IMR-90 (cell line): ENCODE data around the gene HOXC12.

Source experiments
- CEBPB ChIP-seq: IDR thresholded peaks from 2 replicates; pipeline ENCODE4 v1.6.1; 2012; ENCODE audit warnings: low read depth, low read length, improper control_type of control experiment
- CHD1 ChIP-seq: IDR thresholded peaks from 2 replicates; pipeline ENCODE4 v1.6.1; 2012; ENCODE audit warnings: low read depth, low read length, improper control_type of control experiment
- FOS ChIP-seq: fragments of 150-350 bp; IDR thresholded peaks from 2 replicates; pipeline ENCODE4 v1.6.1; 2016; ENCODE audit warnings: low read depth, low read length
- MAFK ChIP-seq: IDR thresholded peaks from 2 replicates; pipeline ENCODE4 v1.6.1; 2012; ENCODE audit warnings: low read depth, low read length, improper control_type of control experiment
- MXI1 ChIP-seq: IDR thresholded peaks from 2 replicates; pipeline ENCODE4 v1.6.1; 2012; ENCODE audit warnings: low read depth, mild to moderate bottlenecking, low read length, moderate library complexity, borderline replicate concordance
- POLR2A ChIP-seq: IDR thresholded peaks from 2 replicates; pipeline ENCODE4 v1.6.1; 2012; ENCODE audit warnings: mild to moderate bottlenecking, low read depth, low read length
- RAD21 ChIP-seq: IDR thresholded peaks from 2 replicates; pipeline ENCODE4 v1.6.1; 2012; ENCODE audit warnings: low read length, improper control_type of control experiment
- RCOR1 ChIP-seq: IDR thresholded peaks from 2 replicates; pipeline ENCODE4 v1.6.1; 2012; ENCODE audit warnings: mild to moderate bottlenecking, low read length, improper control_type of control experiment; ENCODE audit not compliant: insufficient replicate concordance
- RFX5 ChIP-seq: IDR thresholded peaks from 2 replicates; pipeline ENCODE4 v1.8.0; 2012; ENCODE audit warnings: low read depth, mild to moderate bottlenecking, low read length, moderate library complexity
- SMC3 ChIP-seq: fragments of 150-350 bp; IDR thresholded peaks from 2 replicates; pipeline ENCODE4 v1.6.1; 2016; ENCODE audit warnings: low read depth, mild to moderate bottlenecking, antibody characterized with exemption, low read length, moderate library complexity
- TF ChIP-seq, protein P1 (sequence below): conservative IDR thresholded peaks from 2 replicates; pipeline ENCODE4 v1.5.1; 2012; ENCODE audit warnings: mild to moderate bottlenecking, low read depth, low read length, improper control_type of control experiment
- TF ChIP-seq, protein P2 (sequence below): fragments of 150-350 bp; IDR thresholded peaks from 2 replicates; pipeline ENCODE4 v1.6.1; 2017; ENCODE audit warnings: mild to moderate bottlenecking, antibody characterized with exemption, low read length, low read depth
- TF ChIP-seq, protein P3 (sequence below): fragments of 150-350 bp; IDR thresholded peaks from 2 replicates; pipeline ENCODE4 v1.6.1; 2016; ENCODE audit warnings: low read depth, mild to moderate bottlenecking, low read length, moderate library complexity, borderline replicate concordance

- TF ChIP-seq, protein P1, sequence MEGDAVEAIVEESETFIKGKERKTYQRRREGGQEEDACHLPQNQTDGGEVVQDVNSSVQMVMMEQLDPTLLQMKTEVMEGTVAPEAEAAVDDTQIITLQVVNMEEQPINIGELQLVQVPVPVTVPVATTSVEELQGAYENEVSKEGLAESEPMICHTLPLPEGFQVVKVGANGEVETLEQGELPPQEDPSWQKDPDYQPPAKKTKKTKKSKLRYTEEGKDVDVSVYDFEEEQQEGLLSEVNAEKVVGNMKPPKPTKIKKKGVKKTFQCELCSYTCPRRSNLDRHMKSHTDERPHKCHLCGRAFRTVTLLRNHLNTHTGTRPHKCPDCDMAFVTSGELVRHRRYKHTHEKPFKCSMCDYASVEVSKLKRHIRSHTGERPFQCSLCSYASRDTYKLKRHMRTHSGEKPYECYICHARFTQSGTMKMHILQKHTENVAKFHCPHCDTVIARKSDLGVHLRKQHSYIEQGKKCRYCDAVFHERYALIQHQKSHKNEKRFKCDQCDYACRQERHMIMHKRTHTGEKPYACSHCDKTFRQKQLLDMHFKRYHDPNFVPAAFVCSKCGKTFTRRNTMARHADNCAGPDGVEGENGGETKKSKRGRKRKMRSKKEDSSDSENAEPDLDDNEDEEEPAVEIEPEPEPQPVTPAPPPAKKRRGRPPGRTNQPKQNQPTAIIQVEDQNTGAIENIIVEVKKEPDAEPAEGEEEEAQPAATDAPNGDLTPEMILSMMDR, result no peak
- TF ChIP-seq POLR2A (no peak), RFX5 (no peak), RAD21 (no peak), RCOR1 (no peak), MXI1 (no peak), SMC3 (no peak), CEBPB (no peak), CHD1 (no peak), MAFK (no peak), FOS (no peak)
- TF ChIP-seq, protein P2, sequence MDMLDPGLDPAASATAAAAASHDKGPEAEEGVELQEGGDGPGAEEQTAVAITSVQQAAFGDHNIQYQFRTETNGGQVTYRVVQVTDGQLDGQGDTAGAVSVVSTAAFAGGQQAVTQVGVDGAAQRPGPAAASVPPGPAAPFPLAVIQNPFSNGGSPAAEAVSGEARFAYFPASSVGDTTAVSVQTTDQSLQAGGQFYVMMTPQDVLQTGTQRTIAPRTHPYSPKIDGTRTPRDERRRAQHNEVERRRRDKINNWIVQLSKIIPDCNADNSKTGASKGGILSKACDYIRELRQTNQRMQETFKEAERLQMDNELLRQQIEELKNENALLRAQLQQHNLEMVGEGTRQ, result no peak
- TF ChIP-seq, protein P3, sequence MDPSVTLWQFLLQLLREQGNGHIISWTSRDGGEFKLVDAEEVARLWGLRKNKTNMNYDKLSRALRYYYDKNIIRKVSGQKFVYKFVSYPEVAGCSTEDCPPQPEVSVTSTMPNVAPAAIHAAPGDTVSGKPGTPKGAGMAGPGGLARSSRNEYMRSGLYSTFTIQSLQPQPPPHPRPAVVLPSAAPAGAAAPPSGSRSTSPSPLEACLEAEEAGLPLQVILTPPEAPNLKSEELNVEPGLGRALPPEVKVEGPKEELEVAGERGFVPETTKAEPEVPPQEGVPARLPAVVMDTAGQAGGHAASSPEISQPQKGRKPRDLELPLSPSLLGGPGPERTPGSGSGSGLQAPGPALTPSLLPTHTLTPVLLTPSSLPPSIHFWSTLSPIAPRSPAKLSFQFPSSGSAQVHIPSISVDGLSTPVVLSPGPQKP, result no peak
These were observed 16.9 kb upstream of the HOXC12 start for GRCh38 chr12:53937596-53938325.
